GM19438 (cell line): ENCODE measurements around the gene GP1BB.
"Not testable (repeated sequence)": the region's sequence is repeated elsewhere in the genome, so short reads cannot be mapped to it uniquely, and the experiment has no call there.

ENCODE experiments used
- ATAC-seq: cut with Tn5 transposase; IDR thresholded peaks from one replicate; pipeline ENCODE4 v1.9.1; 2021; ENCODE audit warnings: low read depth; ENCODE audit not compliant: unreplicated experiment

Gene GP1BB

GRCh38 chr22:19724927-19725661, 1.8 kb downstream of the GP1BB start:
- no peak for ATAC-seq

- ATAC-seq = not testable (repeated sequence)
Observed at GRCh38 chr22:19726064-19726788, 2.9 kb downstream of the GP1BB start.

GRCh38 chr22:19727310-19728150, 4.2 kb downstream of the GP1BB start:
- no peak for ATAC-seq

- ATAC-seq = no peak
Observed at GRCh38 chr22:19728271-19728670, 4.9 kb downstream of the GP1BB start.

GRCh38 chr22:19728836-19729235, 5.5 kb downstream of the GP1BB start:
- no peak for ATAC-seq

GRCh38 chr22:19729507-19729906, 6.2 kb downstream of the GP1BB start:
- ATAC-seq = no peak

GRCh38 chr22:19730198-19730597, 6.9 kb downstream of the GP1BB start:
- ATAC-seq = no peak

GRCh38 chr22:19730655-19731360, 7.5 kb downstream of the GP1BB start:
- ATAC-seq = no peak

- ATAC-seq = no peak
Observed at GRCh38 chr22:19731361-19732135, 8.2 kb downstream of the GP1BB start.

- ATAC-seq = no peak
Observed at GRCh38 chr22:19732403-19733113, 9.2 kb downstream of the GP1BB start.

GRCh38 chr22:19733755-19734154, 10.4 kb downstream of the GP1BB start:
- no peak for ATAC-seq

- no peak for ATAC-seq
Observed at GRCh38 chr22:19734163-19734562, 10.8 kb downstream of the GP1BB start.

- ATAC-seq = no peak
Observed at GRCh38 chr22:19734837-19735382, 11.6 kb downstream of the GP1BB start.

GRCh38 chr22:19735665-19736510, 12.5 kb downstream of the GP1BB start:
- no peak for ATAC-seq

GRCh38 chr22:19737846-19738663, 14.7 kb downstream of the GP1BB start:
- ATAC-seq = no peak

GRCh38 chr22:19738664-19739447, 15.5 kb downstream of the GP1BB start:
- no peak for ATAC-seq
